Fibroblast of skin of left quadriceps (primary cell): ENCODE data around the gene HRAS.

ENCODE experiments used
- DNase-seq, 2 experiments: peaks; one replicate each; pipeline ENCODE4 v3.0.0-alpha.2; 2013; ENCODE audit warnings: low read depth in 2 of 2

Gene HRAS

DNA sequence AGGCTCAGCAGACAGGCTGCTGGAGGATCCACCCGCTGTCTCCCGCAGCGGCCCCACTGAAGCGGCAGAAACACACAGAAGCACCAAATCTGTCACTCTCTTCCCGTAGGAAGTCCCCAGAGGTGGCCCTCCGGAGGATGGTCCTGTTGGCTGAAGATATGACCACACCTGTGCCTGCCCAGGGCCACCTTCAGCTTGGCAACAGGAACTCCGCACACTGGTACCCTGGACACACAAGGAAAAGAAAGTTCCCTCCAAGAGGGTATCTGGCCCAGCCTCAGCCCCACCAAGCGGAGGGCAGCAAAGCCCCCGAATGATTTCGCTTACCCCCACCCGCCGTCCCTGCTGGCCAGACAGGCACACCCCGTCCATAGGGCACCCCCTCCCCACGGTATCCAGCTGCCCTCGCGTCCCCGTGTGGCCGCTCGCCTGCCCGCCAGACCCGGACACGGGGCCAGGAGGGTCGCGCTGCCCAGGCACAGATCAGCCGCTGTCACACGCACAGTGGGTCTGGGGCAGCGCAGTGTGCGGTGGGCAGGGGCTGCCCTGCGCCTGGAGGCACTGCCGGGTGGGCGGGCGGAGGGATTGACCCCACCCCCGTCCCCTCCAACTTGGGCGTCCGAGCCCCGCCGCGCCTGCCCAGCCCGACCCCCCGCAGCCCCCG is 32.4 kb upstream of the HRAS start:
- no peak for DNase-seq

DNA sequence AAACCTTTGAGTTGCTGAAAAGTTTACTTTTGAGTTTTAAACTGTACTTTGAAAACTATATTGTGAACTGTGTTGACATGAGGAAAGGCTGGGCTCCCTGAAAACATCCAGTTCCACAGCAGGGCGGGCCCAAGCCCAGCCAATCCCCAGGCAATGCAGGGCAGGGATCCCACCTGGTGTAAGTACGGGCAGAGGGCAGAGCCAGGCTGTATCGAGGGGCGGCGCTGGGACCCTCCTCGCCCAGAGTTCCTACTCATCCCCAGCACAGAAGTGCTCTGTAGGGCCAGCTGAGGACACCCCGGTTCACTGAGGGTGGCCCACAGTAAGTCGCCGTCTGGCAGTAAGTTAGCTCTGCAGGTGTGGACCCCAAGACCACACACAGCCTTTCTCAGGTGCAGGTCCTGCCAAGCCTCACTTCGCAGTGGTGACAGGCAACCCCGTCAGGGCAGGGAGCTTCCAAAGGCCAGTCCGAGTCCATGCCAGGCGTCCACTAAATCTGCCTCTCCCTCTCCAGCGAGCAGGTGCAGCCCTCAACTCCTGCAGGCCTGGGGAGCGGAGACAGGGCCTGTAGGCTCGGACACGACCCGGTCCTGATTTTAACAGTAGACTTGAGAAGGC is 31.7 kb upstream of the HRAS start:
- DNase-seq: no peak

GRCh38 chr11:565921-566509 is 30.6 kb upstream of the HRAS start:
- no peak for DNase-seq

GRCh38 chr11:563812-564578 is 28.6 kb upstream of the HRAS start:
- DNase-seq: no peak

DNA sequence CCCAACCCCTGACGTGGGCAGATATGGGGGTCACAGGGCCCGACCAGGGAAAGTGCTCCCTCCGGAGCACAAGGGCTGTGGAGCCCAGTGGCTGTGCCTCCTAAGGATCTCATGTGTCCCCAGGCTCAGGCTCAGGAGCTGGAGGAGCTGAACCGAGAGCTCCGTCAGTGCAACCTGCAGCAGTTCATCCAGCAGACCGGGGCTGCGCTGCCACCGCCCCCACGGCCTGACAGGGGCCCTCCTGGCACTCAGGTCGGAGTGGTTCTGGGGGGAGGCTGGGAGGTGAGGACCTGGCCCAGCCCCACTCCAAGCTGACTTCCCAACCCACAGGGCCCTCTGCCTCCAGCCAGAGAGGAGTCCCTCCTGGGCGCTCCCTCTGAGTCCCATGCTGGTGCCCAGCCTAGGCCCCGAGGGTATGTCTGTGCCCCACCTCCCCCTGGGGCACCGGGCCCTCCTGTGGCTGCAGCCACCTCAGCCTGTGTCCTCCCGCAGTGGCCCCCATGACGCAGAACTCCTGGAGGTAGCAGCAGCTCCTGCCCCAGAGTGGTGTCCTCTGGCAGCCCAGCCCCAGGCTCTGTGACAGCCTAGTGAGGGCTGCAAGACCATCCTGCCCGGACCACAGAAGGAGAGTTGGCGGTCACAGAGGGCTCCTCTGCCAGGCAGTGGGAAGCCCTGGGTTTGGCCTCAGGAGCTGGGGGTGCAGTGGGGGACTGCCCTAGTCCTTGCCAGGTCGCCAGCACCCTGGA is 27.9 kb upstream of the HRAS start:
- no peak for DNase-seq

- DNase-seq: no peak
Measured at GRCh38 chr11:562046-562645, 26.8 kb upstream of the HRAS start.

DNA sequence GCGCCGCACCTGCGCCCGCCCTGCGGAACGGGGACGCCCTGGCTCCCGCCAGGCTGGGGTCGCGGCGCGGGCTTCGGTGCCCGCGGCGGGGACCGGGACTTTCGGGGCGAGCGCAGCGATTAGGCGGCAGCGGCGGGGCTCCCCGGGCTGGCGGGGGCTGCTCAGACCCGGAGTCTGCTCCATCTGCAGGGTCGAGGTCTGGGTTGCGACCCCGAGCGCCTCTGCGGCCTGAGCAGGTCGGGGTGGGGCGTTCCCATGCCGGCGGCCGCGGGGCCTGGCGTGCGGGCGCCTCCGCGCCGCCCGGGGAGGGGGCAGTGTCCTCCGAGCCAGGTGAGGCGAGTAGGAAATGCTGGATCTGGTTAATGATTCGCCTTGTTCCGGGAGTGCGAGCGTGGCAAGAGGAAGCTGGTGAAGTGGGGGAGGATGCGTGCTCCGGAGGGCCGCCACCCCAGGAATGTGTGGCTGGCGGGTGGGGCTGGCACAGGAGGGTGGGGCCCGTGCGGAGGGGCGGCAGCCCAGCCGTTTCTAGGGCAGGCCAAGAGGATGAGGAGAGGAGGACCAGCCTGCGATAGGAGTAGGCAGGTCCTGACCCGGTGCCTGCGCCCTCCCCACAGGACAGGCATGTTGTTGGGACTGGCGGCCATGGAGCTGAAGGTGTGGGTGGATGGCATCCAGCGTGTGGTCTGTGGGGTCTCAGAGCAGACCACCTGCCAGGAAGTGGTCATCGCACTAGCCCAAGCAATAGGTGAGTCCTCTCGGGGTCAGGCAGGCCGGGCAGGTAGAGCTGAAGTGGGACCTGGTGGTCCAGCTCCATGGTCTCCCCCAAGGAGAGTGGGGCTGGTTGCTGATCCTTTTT is 26.0 kb upstream of the HRAS start:
- no peak for DNase-seq

GRCh38 chr11:560305-561147 is 25.1 kb upstream of the HRAS start, which contains the start of the genes LMNTD2 and RASSF7:
TSS of gene LMNTD2 (minus strand) at chr11:560738. CDS start at chr11:560716, 22 bp downstream.
TSS of gene RASSF7 (plus strand) at chr11:560970. CDS start at chr11:561769, 799 bp downstream.
- DNase-seq: peak; percentile 56 to 61

DNA sequence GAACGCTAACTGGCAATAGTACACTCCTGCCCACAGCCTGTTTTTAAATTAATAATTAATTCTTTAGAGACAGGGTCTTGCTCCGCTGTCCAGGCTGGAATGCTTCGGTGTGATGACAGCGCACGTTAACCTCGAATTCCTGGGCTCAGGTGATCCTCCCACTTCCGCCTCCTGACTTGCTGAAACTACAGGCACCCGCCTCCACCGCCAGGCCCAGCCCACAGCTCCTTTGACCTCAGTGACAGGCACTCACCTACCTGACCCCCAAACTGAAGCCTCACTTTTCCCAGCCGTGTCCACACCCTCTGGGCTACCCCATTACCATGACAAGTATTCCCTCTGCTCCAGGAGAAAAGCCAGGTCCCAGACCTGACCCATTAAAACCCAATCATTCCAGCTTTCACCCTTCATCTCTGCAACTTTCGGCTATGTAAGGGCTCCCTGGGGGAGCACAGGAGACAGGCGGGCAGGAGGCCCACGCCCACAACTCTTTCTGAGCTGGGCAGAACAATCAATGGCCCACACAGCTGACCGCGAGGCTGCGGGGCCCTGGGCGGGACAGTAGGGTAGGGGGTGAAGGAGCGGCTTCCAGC is 24.4 kb upstream of the HRAS start:
- no peak for DNase-seq

- DNase-seq: no peak
Measured at GRCh38 chr11:559020-559620, 23.7 kb upstream of the HRAS start.

GRCh38 chr11:558503-558902 is 23.1 kb upstream of the HRAS start:
- DNase-seq: no peak

- no peak for DNase-seq
Measured at GRCh38 chr11:557328-558132, 22.2 kb upstream of the HRAS start.

GRCh38 chr11:556662-557256 is 21.4 kb upstream of the HRAS start:
- DNase-seq: no peak

GRCh38 chr11:555780-556661 is 20.6 kb upstream of the HRAS start:
- no peak for DNase-seq

- DNase-seq: no peak
Measured at GRCh38 chr11:555227-555779, 19.9 kb upstream of the HRAS start.
